Memory B cell (primary cell): ENCODE data around the gene ITGB2.

Source experiments
- ATAC-seq: fragments of 150-1000 bp; cut with Tn5 transposase; 2 replicates; pipeline ENCODE4 v1.10.0; 2021; ENCODE audit warnings: low read depth, mild to moderate bottlenecking, moderate library complexity
- DNase-seq, 2 donors: peaks; one replicate each; pipeline ENCODE4 v3.0.0; 2022; ENCODE audit warnings: low spot score in 2 of 2
- H3K27ac Mint-ChIP-seq: one replicate; pipeline ENCODE4 v1.8.0; 2022; ENCODE audit warnings: mild to moderate bottlenecking, moderate library complexity, mixed read lengths
- H3K27me3 Mint-ChIP-seq: one replicate; pipeline ENCODE4 v1.8.0; 2022; ENCODE audit warnings: mixed read lengths
- H3K36me3 Mint-ChIP-seq: one replicate; pipeline ENCODE4 v1.8.0; 2022; ENCODE audit warnings: mild to moderate bottlenecking, mixed read lengths
- H3K4me1 Mint-ChIP-seq: one replicate; pipeline ENCODE4 v1.8.0; 2022; ENCODE audit warnings: mixed read lengths
- H3K4me3 Mint-ChIP-seq: one replicate; pipeline ENCODE4 v1.8.0; 2022; ENCODE audit warnings: mild to moderate bottlenecking, moderate library complexity, mixed read lengths
- H3K9me3 Mint-ChIP-seq: one replicate; pipeline ENCODE4 v1.8.0; 2022; ENCODE audit warnings: mixed read lengths

Gene ITGB2

DNA sequence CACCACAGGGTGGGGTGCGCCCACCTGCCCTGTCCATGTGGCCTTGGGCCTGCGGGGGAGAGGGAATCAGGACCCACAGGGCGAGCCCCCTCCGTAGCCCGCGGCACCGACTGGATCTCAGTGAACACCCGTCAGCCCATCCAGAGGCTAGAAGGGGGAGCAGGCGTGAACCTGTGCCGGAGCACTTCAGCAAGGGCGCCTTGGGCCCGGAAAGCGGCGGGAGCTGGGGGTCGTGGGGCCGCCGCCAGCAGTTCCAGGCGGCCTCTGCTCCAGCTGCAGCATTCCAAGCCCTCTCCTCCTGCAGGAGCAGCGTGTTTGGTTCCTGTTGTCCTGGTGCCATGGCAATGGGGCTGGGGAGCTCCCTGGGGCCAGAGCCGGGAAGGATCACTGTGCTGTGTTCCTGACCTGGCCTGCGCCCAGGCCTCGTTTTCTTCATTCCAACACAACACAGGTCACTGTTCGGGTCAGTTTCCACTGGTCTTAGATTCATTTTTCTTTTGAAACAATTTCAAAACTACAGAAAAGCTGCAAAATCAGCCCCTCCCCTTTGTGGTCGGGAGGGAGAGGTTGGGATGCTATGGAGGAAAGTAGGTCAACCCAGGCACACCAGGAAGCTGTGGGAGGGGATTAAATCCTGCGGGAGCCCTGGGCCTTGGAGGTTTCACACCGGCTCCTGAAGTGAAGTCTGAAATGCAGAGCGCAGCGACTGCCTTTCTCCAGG, 37.9 kb upstream of the ITGB2 start:
- no peak for ATAC-seq
- no peaks in the 10 kb centered on the region for H3K27me3 Mint-ChIP-seq
- DNase-seq, result no peak

DNA sequence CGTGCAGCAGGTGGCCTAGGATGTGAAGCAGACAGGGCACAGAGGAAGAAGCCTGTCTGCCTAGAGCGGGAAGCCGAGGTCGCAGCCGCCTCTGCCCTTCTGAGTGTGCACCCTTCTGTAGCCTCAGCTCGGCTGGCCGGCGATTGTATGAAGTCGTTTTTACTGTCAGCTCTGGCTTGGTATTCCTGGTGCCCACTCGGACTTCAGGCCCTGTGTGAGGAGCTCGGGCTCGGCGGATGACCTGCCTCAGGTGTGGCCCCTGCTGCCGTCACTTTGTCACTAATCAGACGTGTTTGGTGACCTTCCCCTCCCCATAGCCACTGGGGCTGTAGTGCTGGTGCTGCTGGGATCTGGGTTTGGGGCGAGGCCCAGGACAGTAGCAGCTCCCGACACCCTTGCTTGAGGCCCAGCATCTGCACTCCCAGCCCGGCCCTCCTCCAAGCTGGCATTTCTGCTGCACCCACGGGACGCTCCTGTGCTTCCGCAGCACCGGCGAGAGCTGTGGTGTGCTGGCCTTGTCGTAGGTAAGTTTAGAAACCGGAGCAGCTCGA, 37.3 kb upstream of the ITGB2 start:
- ATAC-seq, result no peak
- peaks cover 4% of the 10 kb centered on the region for H3K4me1 Mint-ChIP-seq
- peaks cover 13% of the 10 kb centered on the region for H3K36me3 Mint-ChIP-seq
- no peak for DNase-seq
- no peaks in the 10 kb centered on the region for H3K9me3 Mint-ChIP-seq
- no peaks in the 10 kb centered on the region for H3K27me3 Mint-ChIP-seq
- no peak overlapping the region for H3K27ac Mint-ChIP-seq
- no peak overlapping the region for H3K4me3 Mint-ChIP-seq

More for the DNA sequence above, 37.9 kb upstream of the ITGB2 start:
- no peak overlapping the region for H3K4me3 Mint-ChIP-seq
- H3K27ac Mint-ChIP-seq, result no peak overlapping the region
- peaks cover 15% of the 10 kb centered on the region for H3K36me3 Mint-ChIP-seq
- H3K9me3 Mint-ChIP-seq, result no peaks in the 10 kb centered on the region
- peaks cover 4% of the 10 kb centered on the region for H3K4me1 Mint-ChIP-seq

- peaks cover 12% of the 10 kb centered on the region for H3K36me3 Mint-ChIP-seq
- no peaks in the 10 kb centered on the region for H3K9me3 Mint-ChIP-seq
- DNase-seq (no peak), ATAC-seq (no peak)
- H3K27ac Mint-ChIP-seq, result no peak overlapping the region
- H3K4me1 Mint-ChIP-seq, result peaks cover 11% of the 10 kb centered on the region
- H3K4me3 Mint-ChIP-seq, result no peak overlapping the region
- H3K27me3 Mint-ChIP-seq, result no peaks in the 10 kb centered on the region
Observed at GRCh38 chr21:44957047-44957831, 36.5 kb upstream of the ITGB2 start.

- Mint-ChIP-seq H3K4me3 (no peak overlapping the region), H3K27ac (no peak overlapping the region), H3K9me3 (no peaks in the 10 kb centered on the region), H3K36me3 (peaks cover 11% of the 10 kb centered on the region), H3K4me1 (peaks cover 11% of the 10 kb centered on the region), H3K27me3 (no peaks in the 10 kb centered on the region)
- DNase-seq (no peak), ATAC-seq (no peak)
Observed at GRCh38 chr21:44956356-44957046, 35.8 kb upstream of the ITGB2 start.

GRCh38 chr21:44955798-44956175, 35.1 kb upstream of the ITGB2 start:
- H3K27ac Mint-ChIP-seq, result no peak overlapping the region
- H3K27me3 Mint-ChIP-seq, result no peaks in the 10 kb centered on the region
- H3K4me1 Mint-ChIP-seq, result peaks cover 11% of the 10 kb centered on the region
- no peak overlapping the region for H3K4me3 Mint-ChIP-seq
- no peaks in the 10 kb centered on the region for H3K9me3 Mint-ChIP-seq
- H3K36me3 Mint-ChIP-seq, result peaks cover 11% of the 10 kb centered on the region
- no peak for DNase-seq
- ATAC-seq, result no peak

GRCh38 chr21:44955141-44955797, 34.6 kb upstream of the ITGB2 start:
- no peak overlapping the region for H3K4me3 Mint-ChIP-seq
- H3K4me1 Mint-ChIP-seq, result peaks cover 11% of the 10 kb centered on the region
- no peak for DNase-seq
- H3K9me3 Mint-ChIP-seq, result no peaks in the 10 kb centered on the region
- ATAC-seq, result no peak
- peaks cover 11% of the 10 kb centered on the region for H3K36me3 Mint-ChIP-seq
- no peak overlapping the region for H3K27ac Mint-ChIP-seq
- no peaks in the 10 kb centered on the region for H3K27me3 Mint-ChIP-seq

DNA sequence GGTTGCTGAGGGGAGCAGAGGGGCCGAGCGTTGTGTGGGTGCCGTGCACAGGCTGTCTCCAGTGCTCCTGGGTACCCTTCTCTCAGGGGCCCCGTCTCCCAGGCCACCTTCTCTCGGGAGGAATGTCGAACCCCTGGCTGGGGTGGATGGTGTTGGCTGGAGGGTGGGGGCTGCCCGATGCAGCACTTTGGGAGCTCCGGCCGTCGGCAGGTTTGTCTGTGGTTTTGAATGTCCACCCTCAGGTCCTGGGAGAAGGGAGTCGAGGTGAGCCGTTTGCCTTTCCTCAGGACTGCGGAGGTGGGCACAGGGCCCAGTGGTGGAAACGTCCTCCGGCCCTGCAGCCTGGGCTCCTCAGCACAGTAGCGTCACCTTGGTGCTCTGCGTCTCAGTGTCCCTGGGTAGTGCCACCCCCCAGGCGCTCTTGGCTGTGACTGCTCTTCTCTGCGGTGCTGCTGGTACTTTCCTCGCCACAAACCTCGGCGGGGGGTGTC, 33.6 kb upstream of the ITGB2 start:
- DNase-seq, result no peak
- Mint-ChIP-seq H3K4me1 (peaks cover 15% of the 10 kb centered on the region), H3K27ac (no peak overlapping the region), H3K36me3 (peaks cover 11% of the 10 kb centered on the region), H3K4me3 (no peak overlapping the region), H3K9me3 (no peaks in the 10 kb centered on the region), H3K27me3 (no peaks in the 10 kb centered on the region)
- no peak for ATAC-seq

- Mint-ChIP-seq H3K27me3 (no peaks in the 10 kb centered on the region), H3K9me3 (no peaks in the 10 kb centered on the region), H3K27ac (no peak overlapping the region), H3K4me1 (peaks cover 15% of the 10 kb centered on the region), H3K4me3 (no peak overlapping the region), H3K36me3 (peaks cover 11% of the 10 kb centered on the region)
- DNase-seq (no peak), ATAC-seq (no peak)
Observed at GRCh38 chr21:44953628-44954021, 32.9 kb upstream of the ITGB2 start.

DNA sequence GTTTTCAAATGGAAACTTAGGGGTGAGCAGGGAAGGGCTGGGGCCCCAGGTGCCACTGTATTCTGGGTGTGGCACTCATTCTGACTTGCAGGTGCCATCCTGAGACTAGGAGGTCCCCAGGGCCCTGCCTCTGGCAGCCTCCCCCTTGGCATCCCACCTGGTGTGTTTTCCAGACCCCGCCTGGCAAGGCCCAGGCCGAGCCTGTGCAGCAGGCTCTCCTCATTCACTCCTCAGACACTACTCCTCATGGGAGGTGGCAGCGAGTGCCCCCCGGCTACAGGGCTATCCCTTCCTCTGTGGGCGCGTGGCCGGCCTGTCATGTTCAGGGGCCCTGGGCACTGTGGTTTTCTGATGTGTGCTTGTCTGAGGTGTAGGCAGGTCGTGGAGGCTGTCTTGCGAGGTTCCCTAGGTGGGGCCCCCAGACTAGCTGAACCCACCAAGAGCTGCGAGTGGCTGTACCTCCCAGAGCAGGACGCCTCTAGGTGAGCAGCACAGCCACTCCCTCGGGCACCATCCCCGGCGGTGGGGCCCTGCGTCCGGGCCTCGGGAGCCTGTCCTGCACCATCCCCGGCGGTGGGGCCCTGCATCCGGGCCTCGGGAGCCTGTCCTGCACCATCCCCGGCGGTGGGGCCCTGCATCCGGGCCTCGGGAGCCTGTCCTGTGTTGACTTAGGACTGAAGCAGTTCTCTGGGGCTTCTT, 32.4 kb upstream of the ITGB2 start:
- H3K27ac Mint-ChIP-seq, result no peak overlapping the region
- no peaks in the 10 kb centered on the region for H3K9me3 Mint-ChIP-seq
- DNase-seq, result no peak
- ATAC-seq, result no peak
- no peak overlapping the region for H3K4me3 Mint-ChIP-seq
- H3K4me1 Mint-ChIP-seq, result peaks cover 15% of the 10 kb centered on the region
- no peaks in the 10 kb centered on the region for H3K27me3 Mint-ChIP-seq
- peaks cover 11% of the 10 kb centered on the region for H3K36me3 Mint-ChIP-seq

DNA sequence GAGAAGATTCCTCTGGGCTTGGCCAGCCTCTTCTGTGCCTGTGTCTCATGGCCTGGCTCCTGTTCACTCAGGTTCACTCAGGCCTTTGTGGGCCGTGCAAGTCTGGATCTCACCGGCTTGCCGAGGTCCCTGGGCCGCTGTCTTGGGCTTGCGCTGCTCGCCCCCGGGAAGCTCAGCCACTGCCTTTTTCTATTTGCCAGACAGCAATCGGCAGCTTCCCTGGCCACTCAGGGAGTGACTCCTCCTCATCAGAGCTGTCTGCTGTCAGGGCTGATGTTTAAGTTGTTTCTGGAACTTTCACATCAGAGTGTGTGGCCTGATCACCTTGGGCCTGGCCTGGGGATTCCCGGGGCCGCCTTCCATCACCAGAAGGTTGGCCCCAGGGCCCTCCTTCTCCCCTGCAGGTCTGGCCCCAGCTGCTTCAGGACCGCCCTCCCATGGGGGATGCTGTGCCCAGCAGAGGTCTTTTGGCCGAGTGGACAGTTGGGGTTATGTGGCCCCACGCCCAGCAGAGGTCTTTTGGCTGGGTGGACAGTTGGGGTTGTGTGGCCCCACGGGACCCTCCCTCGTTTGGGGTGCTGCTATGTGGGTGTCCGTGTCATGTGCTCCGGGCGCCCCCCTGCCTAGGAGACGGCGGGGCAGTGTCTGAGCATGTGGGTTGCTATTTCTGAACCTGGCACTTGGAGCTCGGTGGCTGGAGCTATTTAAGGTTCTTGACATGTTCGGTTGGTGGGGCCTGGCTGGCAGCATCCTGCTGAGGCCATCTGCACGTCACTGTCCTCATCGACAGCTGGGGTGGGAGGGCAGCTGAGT, 31.6 kb upstream of the ITGB2 start:
- no peaks in the 10 kb centered on the region for H3K9me3 Mint-ChIP-seq
- H3K36me3 Mint-ChIP-seq, result peaks cover 6% of the 10 kb centered on the region
- no peak overlapping the region for H3K4me3 Mint-ChIP-seq
- peaks cover 15% of the 10 kb centered on the region for H3K4me1 Mint-ChIP-seq
- DNase-seq (no peak), ATAC-seq (no peak)
- H3K27ac Mint-ChIP-seq, result no peak overlapping the region
- no peaks in the 10 kb centered on the region for H3K27me3 Mint-ChIP-seq

DNA sequence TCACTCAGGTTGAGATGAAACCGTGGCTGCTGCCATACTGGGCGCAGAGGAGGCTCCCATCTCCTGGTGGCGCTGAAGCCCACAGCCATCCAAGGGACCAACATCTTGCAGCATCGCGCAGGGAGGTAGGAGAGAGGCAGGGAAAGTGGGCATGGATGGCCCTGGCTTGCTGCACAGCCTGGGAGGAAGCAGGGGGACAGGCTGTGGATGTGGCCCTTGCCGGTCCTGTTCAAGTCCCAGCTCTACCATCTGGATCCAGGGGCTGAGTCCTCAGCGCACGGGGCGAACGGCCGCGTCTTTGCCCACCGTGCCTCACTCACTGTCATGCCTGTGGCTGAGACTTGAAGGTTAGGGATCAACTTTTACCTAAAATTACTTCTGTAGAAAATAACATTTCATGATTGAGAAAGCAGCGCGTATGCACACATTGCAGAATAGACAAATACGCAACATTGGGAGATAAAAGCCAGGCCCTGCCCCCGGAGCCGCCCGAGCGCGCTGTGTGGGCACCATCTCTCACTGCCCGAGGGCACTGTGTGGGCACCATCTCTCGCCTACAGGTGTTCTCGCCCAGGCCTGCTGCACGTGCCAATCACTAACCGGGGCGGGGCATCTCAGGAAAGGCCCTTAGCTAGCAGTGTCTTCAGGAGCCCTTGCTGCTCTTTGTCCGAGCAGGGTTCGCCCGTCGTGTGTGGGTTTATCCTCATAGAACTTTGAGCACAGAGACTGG, 30.7 kb upstream of the ITGB2 start:
- no peak for DNase-seq
- no peaks in the 10 kb centered on the region for H3K27me3 Mint-ChIP-seq
- no peak overlapping the region for H3K27ac Mint-ChIP-seq
- H3K36me3 Mint-ChIP-seq, result peaks cover 6% of the 10 kb centered on the region
- no peaks in the 10 kb centered on the region for H3K9me3 Mint-ChIP-seq
- ATAC-seq, result no peak
- H3K4me3 Mint-ChIP-seq, result no peak overlapping the region
- peaks cover 15% of the 10 kb centered on the region for H3K4me1 Mint-ChIP-seq

- H3K4me1 Mint-ChIP-seq, result peaks cover 14% of the 10 kb centered on the region
- H3K36me3 Mint-ChIP-seq, result peaks cover 2% of the 10 kb centered on the region
Observed at GRCh38 chr21:44950351-44950750, 29.7 kb upstream of the ITGB2 start.

More at GRCh38 chr21:44950351-44950750, 29.7 kb upstream of the ITGB2 start:
- Mint-ChIP-seq H3K9me3 (no peaks in the 10 kb centered on the region), H3K4me3 (no peak overlapping the region), H3K27me3 (no peaks in the 10 kb centered on the region), H3K27ac (no peak overlapping the region)
- ATAC-seq, result no peak
- no peak for DNase-seq
